HepG2 (cell line): Measurements from ENCODE around the gene STK39. TPM values are rescaled to one million over a fixed set of nuclear protein-coding genes. Genes with fewer than 3 reads are reported as not detected.

Experiments
- ATAC-seq: fragments of 200-7000 bp; cut with Tn5 transposase; 3 replicates; pipeline ENCODE4 v1.9.1; 2020; ENCODE audit warnings: mild to moderate bottlenecking, moderate library complexity
- BruUV-seq: library from RNA; stranded (reverse); fragments of 400-500 nt; replicated peaks from 2 replicates; lab custom pipeline; 2021; lab: Mats Ljungman, UMichigan
- CTCF ChIA-PET: fragments of 300-600 bp; formaldehyde crosslinking; extraction: SDS; loops from one replicate; lab custom pipeline; 2021; ENCODE audit warnings: low total read pairs, inconsistent platforms, low intra/inter-chr PET ratio; lab: Yijun Ruan, JAX
- POLR2A ChIA-PET: fragments of 350-600 bp; sonication (Branson Sonifier 250); formaldehyde crosslinking; loops from one replicate; lab custom pipeline; 2020; ENCODE audit warnings: antibody characterized with exemption, inconsistent platforms; lab: Yijun Ruan, JAX
- DNase-seq: peaks from one replicate; pipeline ENCODE4 v3.0.0-alpha.2; 2015; ENCODE audit warnings: low spot score
- FAIRE-seq: peaks from 3 replicates; lab custom pipeline; 2011; peaks lifted over from hg19 to GRCh38; lab: Jason Lieb, UNC
- H2AFZ ChIP-seq: one replicate; pipeline ENCODE4 v1.6.1; 2011; ENCODE audit warnings: low read length, inconsistent platforms
- H3K27ac ChIP-seq: fragments of 300-600 bp; 3 replicates; pipeline ENCODE4 v1.8.0; 2011; ENCODE audit warnings: mixed run types, mild to moderate bottlenecking, mixed read lengths, low read length, inconsistent platforms; ENCODE audit not compliant: insufficient read depth; ENCODE audit errors: extremely low read length
- H3K27me3 ChIP-seq, 2 experiments: fragments of 200-600 bp in 1 of 2; 2 replicates in 1 of 2; 3 replicates in 1 of 2; pipeline versions ENCODE4 v1.6.0 to v1.8.0; 2011; ENCODE audit warnings: low read length in 2 of 2, mild to moderate bottlenecking in 2 of 2, moderate library complexity in 2 of 2, inconsistent platforms in 1 of 2; ENCODE audit not compliant: insufficient read depth in 2 of 2, control insufficient read depth in 1 of 2
- H3K36me3 ChIP-seq, 2 experiments: fragments of 200-600 bp in 1 of 2; replicated peaks in 1 of 2; 2 replicates in 1 of 2; 3 replicates in 1 of 2; pipeline versions ENCODE4 v1.5.1 to v1.8.0; 2011; ENCODE audit warnings: low read length in 2 of 2, inconsistent platforms in 1 of 2; ENCODE audit not compliant: insufficient read depth in 2 of 2, control insufficient read depth in 1 of 2
- H3K4me1 ChIP-seq: 2 replicates; pipeline ENCODE4 v1.5.1; 2012; ENCODE audit warnings: low read length, inconsistent platforms; ENCODE audit not compliant: insufficient read depth
- H3K4me2 ChIP-seq: 2 replicates; pipeline ENCODE4 v1.6.0; 2011; ENCODE audit warnings: low read depth, low read length, inconsistent platforms
- H3K4me3 ChIP-seq, 3 experiments: fragments of 200-600 bp in 1 of 3; sonication (generic), shearing (Covaris generic) in 1 of 3; replicated peaks in 1 of 3; 2 replicates each; pipeline ENCODE4 v1.5.1; 2011 to 2016; ENCODE audit warnings: low read length in 3 of 3, inconsistent platforms in 2 of 3, low read depth in 2 of 3, mild to moderate bottlenecking in 2 of 3, control low read depth in 1 of 3, mixed read lengths in 1 of 3; ENCODE audit not compliant: insufficient read depth in 1 of 3
- H3K79me2 ChIP-seq: one replicate; pipeline ENCODE4 v1.6.1; 2011; ENCODE audit warnings: low read length, inconsistent platforms; ENCODE audit not compliant: insufficient read depth
- H3K9ac ChIP-seq: 2 replicates; pipeline ENCODE4 v1.6.0; 2011; ENCODE audit warnings: mild to moderate bottlenecking, low read depth, low read length, inconsistent platforms; ENCODE audit not compliant: insufficient read depth
- H3K9me3 ChIP-seq: 2 replicates; pipeline ENCODE4 v1.5.1; 2012; ENCODE audit warnings: mild to moderate bottlenecking, low read length
- H4K20me1 ChIP-seq: 2 replicates; pipeline ENCODE4 v1.6.0; 2011; ENCODE audit warnings: inconsistent platforms, mild to moderate bottlenecking, low read length, moderate library complexity; ENCODE audit not compliant: insufficient read depth
- CREB1 ChIP-seq, 2 experiments: fragments of 450-650 bp in 1 of 2; IDR thresholded peaks; 2 replicates each; pipeline ENCODE4 v1.6.1; 2016 to 2017; ENCODE audit warnings: control low read depth in 1 of 2, mild to moderate bottlenecking in 1 of 2, missing compliant biosample characterization in 1 of 2, missing genetic modification characterization in 1 of 2
- RORA ChIP-seq: sonication (generic); formaldehyde crosslinking; IDR thresholded peaks from 2 replicates; pipeline ENCODE4 v1.5.0; 2020; ENCODE audit warnings: mild to moderate bottlenecking, missing genetic modification reagents, moderate library complexity
- ZNF10 ChIP-seq: sonication (generic); formaldehyde crosslinking; IDR thresholded peaks from 2 replicates; pipeline ENCODE4 v1.4.0; 2020; ENCODE audit warnings: mild to moderate bottlenecking, low read depth, missing genetic modification reagents, borderline replicate concordance
- ZNF546 ChIP-seq: sonication (generic); formaldehyde crosslinking; conservative IDR thresholded peaks from 2 replicates; pipeline ENCODE4 v1.8.1; 2023; ENCODE audit warnings: mild to moderate bottlenecking, missing genetic modification reagents
- ZNF564 ChIP-seq: sonication (generic); formaldehyde crosslinking; IDR thresholded peaks from 2 replicates; pipeline ENCODE4 v1.8.1; 2023; ENCODE audit warnings: mild to moderate bottlenecking, missing genetic modification reagents
- whole genome bisulfite sequencing: methylation state at CpG from one replicate; pipeline ENCODE4 v1.1.6; 2017; ENCODE audit warnings: low lambda C conversion rate; 5-methylcytosine and 5-hydroxymethylcytosine counted together
- in situ Hi-C: cut with HindIII; loops from 2 replicates; pipeline ENCODE4 v1.10.0; 2017; ENCODE audit warnings: low pct_unique_long_range_greater_than_20kb; ENCODE audit not compliant: extremely low pct_ligation_motif_present
- intact Hi-C: fragments of 100-400 bp; cut with micrococcal nuclease; formaldehyde crosslinking; loops from one replicate; pipeline ENCODE4 v1.10.0; 2022; ENCODE audit not compliant: unreplicated experiment
- polyA plus RNA-seq, 8 experiments: library from polyadenylated mRNA; depleted of rRNA in 3 of 8; stranded (reverse) in 7 of 8; unstranded in 1 of 8; fragments of >200 nt; fragmentation: Illumina TruSeq in 4 of 8; extraction: Trizol in 4 of 8; gene quantifications; 2 replicates each; pipeline versions ENCODE4 v1.2.1 to v1.2.3, GENCODE V29; 2011 to 2016; ENCODE audit warnings: low read depth in 4 of 8, missing spikeins in 1 of 8, mixed read lengths in 1 of 8; ENCODE audit not compliant: insufficient read depth in 1 of 8
- total RNA-seq, 5 experiments: library from RNA; depleted of rRNA; stranded (reverse); fragments of >200 nt; fragmentation: Illumina TruSeq; extraction: Trizol; gene quantifications; 2 replicates each; pipeline ENCODE4 v1.2.3, GENCODE V29; 2016; ENCODE audit warnings: low read depth in 1 of 5
- TF ChIP-seq, protein P1 (sequence below): sonication (generic); formaldehyde crosslinking; IDR thresholded peaks from 2 replicates; pipeline ENCODE4 v1.9.0; 2021; ENCODE audit warnings: missing genetic modification reagents, borderline replicate concordance
- TF ChIP-seq, protein P2 (sequence below): sonication (generic); formaldehyde crosslinking; IDR thresholded peaks from 2 replicates; pipeline ENCODE4 v1.8.0; 2022; ENCODE audit warnings: low read depth, missing genetic modification reagents
- TF ChIP-seq, protein P3 (sequence below): sonication (generic); formaldehyde crosslinking; IDR thresholded peaks from one replicate; pipeline ENCODE4 v1.5.1; 2020; ENCODE audit warnings: mild to moderate bottlenecking, missing genetic modification reagents; ENCODE audit errors: not compliant biosample characterization
- TF ChIP-seq, protein P4 (sequence below): sonication (generic); formaldehyde crosslinking; IDR thresholded peaks from 2 replicates; pipeline ENCODE4 v1.5.1; 2020; ENCODE audit warnings: missing genetic modification reagents, mild to moderate bottlenecking, borderline replicate concordance

STK39 gene
- total and polyA plus RNA-seq, 2 of the 13 experiments (the other 11 are each of a cell fraction or from before 2014, with no cell fraction given): 27.3 to 38.4 TPM

DNA sequence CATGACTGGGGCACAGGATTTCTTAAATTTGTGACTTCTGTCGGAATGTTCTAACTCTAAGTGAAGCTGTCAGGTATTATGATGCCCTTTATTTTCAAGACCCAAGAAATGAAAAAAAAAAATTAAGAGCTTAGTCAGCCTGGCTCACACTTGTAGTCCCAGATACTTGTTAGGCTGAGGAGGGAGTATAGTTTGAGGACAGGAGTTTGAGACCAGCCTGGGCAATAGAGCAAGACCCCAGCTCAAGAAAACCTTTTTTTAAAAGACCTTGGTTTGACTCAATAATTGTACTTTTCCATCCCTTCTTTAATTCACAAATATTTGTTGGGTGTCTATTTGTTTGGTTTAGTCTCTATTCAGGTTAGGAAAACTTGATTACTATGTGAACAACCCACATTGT is 310.0 kb downstream of the STK39 start:
- ATAC-seq: no peak
- Histone ChIP-seq H3K4me3 (no peak overlapping the region), H3K27ac (no peak overlapping the region), H3K36me3 (no peaks in the 10 kb centered on the region), H3K9ac (no peak overlapping the region), H3K27me3 (no peaks in the 10 kb centered on the region), H2AFZ (no peak overlapping the region), H3K4me1 (no peaks in the 10 kb centered on the region), H3K9me3 (no peaks in the 10 kb centered on the region), H4K20me1 (no peaks in the 10 kb centered on the region), H3K4me2 (no peak overlapping the region), H3K79me2 (no peaks in the 10 kb centered on the region)
- ChIA-PET CTCF (no interaction called here), POLR2A (no interaction called here)
- no peak for FAIRE-seq
- 58% methylated on average over 1 of the region's 1 CpG for WGBS
- intact Hi-C loops: no loop called here
- no TSS peak for BruUV-seq
- no peak for DNase-seq
- in situ Hi-C loops: no loop called here
- no peak for TF ChIP-seq ZNF564 (CRISPR knock-in tag)
- no peak for TF ChIP-seq ZNF10 (CRISPR knock-in tag)
- no peak for TF ChIP-seq RORA
- TF ChIP-seq, protein P1, sequence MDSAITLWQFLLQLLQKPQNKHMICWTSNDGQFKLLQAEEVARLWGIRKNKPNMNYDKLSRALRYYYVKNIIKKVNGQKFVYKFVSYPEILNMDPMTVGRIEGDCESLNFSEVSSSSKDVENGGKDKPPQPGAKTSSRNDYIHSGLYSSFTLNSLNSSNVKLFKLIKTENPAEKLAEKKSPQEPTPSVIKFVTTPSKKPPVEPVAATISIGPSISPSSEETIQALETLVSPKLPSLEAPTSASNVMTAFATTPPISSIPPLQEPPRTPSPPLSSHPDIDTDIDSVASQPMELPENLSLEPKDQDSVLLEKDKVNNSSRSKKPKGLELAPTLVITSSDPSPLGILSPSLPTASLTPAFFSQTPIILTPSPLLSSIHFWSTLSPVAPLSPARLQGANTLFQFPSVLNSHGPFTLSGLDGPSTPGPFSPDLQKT: no peak
- TF ChIP-seq, protein P2, sequence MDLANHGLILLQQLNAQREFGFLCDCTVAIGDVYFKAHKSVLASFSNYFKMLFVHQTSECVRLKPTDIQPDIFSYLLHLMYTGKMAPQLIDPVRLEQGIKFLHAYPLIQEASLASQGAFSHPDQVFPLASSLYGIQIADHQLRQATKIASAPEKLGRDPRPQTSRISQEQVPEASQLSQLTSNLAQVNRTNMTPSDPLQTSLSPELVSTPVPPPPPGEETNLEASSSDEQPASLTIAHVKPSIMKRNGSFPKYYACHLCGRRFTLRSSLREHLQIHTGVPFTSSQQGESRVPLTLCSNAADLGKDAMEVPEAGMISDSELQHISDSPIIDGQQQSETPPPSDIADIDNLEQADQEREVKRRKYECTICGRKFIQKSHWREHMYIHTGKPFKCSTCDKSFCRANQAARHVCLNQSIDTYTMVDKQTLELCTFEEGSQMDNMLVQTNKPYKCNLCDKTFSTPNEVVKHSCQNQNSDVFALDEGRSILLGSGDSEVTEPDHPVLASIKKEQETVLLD: no peak
- TF ChIP-seq CREB1 (IDR thresholded peaks at IDR 0.05): no peak
- TF ChIP-seq CREB1 (CRISPR knock-in tag; IDR thresholded peaks at IDR 0.05): no peak
- no peak for TF ChIP-seq ZNF546 (CRISPR knock-in tag)
- TF ChIP-seq, protein P3, sequence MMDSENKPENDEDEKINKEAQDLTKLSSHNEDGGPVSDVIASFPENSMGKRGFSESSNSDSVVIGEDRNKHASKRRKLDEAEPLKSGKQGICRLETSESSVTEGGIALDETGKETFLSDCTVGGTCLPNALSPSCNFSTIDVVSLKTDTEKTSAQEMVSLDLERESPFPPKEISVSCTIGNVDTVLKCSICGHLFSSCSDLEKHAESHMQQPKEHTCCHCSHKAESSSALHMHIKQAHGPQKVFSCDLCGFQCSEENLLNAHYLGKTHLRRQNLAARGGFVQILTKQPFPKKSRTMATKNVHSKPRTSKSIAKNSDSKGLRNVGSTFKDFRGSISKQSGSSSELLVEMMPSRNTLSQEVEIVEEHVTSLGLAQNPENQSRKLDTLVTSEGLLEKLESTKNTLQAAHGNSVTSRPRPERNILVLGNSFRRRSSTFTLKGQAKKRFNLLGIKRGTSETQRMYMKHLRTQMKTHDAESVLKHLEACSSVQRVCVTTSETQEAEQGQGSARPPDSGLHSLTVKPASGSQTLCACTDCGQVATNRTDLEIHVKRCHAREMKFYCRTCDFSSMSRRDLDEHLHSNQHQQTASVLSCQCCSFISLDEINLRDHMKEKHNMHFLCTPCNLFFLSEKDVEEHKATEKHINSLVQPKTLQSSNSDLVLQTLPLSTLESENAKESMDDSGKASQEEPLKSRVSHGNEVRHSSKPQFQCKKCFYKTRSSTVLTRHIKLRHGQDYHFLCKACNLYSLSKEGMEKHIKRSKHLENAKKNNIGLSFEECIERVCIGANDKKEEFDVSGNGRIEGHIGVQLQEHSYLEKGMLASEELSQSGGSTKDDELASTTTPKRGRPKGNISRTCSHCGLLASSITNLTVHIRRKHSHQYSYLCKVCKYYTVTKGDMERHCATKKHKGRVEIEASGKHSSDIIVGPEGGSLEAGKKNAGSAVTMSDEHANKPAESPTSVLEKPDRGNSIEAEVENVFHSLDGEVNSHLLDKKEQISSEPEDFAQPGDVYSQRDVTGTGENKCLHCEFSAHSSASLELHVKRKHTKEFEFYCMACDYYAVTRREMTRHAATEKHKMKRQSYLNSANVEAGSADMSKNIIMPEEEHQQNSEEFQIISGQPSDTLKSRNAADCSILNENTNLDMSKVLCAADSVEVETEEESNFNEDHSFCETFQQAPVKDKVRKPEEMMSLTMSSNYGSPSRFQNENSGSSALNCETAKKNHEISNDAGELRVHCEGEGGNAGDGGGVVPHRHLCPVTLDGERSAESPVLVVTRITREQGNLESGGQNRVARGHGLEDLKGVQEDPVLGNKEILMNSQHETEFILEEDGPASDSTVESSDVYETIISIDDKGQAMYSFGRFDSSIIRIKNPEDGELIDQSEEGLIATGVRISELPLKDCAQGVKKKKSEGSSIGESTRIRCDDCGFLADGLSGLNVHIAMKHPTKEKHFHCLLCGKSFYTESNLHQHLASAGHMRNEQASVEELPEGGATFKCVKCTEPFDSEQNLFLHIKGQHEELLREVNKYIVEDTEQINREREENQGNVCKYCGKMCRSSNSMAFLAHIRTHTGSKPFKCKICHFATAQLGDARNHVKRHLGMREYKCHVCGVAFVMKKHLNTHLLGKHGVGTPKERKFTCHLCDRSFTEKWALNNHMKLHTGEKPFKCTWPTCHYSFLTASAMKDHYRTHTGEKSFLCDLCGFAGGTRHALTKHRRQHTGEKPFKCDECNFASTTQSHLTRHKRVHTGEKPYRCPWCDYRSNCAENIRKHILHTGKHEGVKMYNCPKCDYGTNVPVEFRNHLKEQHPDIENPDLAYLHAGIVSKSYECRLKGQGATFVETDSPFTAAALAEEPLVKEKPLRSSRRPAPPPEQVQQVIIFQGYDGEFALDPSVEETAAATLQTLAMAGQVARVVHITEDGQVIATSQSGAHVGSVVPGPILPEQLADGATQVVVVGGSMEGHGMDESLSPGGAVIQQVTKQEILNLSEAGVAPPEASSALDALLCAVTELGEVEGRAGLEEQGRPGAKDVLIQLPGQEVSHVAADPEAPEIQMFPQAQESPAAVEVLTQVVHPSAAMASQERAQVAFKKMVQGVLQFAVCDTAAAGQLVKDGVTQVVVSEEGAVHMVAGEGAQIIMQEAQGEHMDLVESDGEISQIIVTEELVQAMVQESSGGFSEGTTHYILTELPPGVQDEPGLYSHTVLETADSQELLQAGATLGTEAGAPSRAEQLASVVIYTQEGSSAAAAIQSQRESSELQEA (CRISPR knock-in tag): no peak
- TF ChIP-seq, protein P4, sequence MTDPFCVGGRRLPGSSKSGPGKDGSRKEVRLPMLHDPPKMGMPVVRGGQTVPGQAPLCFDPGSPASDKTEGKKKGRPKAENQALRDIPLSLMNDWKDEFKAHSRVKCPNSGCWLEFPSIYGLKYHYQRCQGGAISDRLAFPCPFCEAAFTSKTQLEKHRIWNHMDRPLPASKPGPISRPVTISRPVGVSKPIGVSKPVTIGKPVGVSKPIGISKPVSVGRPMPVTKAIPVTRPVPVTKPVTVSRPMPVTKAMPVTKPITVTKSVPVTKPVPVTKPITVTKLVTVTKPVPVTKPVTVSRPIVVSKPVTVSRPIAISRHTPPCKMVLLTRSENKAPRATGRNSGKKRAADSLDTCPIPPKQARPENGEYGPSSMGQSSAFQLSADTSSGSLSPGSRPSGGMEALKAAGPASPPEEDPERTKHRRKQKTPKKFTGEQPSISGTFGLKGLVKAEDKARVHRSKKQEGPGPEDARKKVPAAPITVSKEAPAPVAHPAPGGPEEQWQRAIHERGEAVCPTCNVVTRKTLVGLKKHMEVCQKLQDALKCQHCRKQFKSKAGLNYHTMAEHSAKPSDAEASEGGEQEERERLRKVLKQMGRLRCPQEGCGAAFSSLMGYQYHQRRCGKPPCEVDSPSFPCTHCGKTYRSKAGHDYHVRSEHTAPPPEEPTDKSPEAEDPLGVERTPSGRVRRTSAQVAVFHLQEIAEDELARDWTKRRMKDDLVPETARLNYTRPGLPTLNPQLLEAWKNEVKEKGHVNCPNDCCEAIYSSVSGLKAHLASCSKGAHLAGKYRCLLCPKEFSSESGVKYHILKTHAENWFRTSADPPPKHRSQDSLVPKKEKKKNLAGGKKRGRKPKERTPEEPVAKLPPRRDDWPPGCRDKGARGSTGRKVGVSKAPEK: no peak
